Muscle of back (tissue), 11 donors: ENCODE results near the gene WAC. TPM values are rescaled to one million over a fixed set of nuclear protein-coding genes. Genes with fewer than 3 reads are reported as not detected.
"Not testable (repeated sequence)": the region's sequence is repeated elsewhere in the genome, so short reads cannot be mapped to it uniquely, and the experiment has no call there.

Experiments
- DNase-seq, 3 donors: peaks; one replicate each; pipeline versions ENCODE4 v3.0.0 to v3.0.0-alpha.2; 2013
- polyA plus RNA-seq, 10 donors: library from polyadenylated mRNA; unstranded; fragments of 120-200 nt; gene quantifications; one replicate each; pipeline ENCODE4 v1.2.1, GENCODE V29; 2013; ENCODE audit not compliant: insufficient read length in 10 of 10

The WAC gene
- polyA plus RNA-seq, 10 donors = 71.3 to 104 (median 89.5) TPM

DNA sequence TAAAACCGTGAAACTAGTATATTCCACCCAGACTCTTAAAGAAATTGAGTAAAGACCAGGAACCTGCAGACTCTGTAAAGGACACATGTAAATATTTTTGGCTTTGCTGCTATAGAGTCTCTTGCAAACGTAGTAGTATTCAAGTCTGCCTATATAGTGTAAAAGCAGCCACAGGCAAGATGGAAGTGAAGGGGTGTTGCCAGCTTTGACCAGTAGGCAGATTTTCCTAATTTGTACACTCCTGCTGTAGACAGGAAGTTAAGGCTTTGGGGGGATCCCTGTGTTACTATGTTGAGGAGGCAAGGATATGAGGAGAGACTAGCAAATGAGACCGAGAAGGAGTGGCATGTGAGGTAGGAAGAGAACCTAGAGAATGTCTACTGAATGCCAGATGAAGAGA lies 27.7 kb downstream of the WAC start:
- no peak for DNase-seq

DNA sequence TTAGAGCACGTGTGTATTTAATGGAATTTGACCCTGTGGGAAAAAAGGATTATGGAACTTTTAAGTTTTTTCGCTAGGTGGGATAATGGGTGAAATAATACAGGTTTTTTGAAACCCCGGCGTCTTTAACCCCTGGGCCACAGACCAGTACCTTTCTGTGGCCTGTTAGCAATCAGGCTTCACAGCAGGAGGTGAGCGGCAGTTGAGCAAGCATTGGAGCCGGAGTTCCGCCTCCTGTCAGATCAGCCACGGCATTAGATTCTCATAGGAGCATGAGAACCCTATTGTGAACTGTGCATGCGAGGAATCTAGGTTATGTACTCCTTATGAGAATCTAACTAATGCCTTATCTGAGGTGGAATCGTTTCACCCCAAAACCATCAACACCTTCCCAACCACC lies 28.6 kb downstream of the WAC start:
- no peak for DNase-seq

DNA sequence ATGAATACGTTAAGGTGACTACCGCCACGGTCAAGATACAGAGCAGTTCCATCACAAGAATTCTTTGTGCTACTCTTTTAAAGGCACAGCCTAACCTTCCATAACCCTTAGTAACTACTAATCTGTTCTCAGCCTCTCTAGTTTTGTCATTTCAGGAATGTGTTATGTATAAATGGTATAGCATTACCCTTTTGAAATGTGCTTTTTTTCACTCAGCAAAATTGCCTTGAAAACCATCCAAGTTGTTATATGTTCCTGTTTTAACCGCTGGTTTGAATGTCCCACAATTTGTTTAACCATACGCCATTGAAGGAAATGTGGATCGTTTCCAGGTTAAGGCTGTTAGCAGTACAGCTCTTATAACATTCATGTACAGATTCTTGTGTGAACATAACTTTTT lies 32.0 kb downstream of the WAC start:
- peak in 1 of 3 donors; percentile 21 for DNase-seq

- DNase-seq = peak in 2 of 3 donors; percentile 27 to 55
These were observed 33.6 kb downstream of the WAC start for GRCh38 chr10:28566458-28567015.

GRCh38 chr10:28569506-28570159 lies 36.7 kb downstream of the WAC start:
- DNase-seq = no peak

- DNase-seq = no peak
These were observed 37.7 kb downstream of the WAC start for GRCh38 chr10:28570598-28570997.

GRCh38 chr10:28571265-28571664 lies 38.3 kb downstream of the WAC start:
- DNase-seq = no peak

- DNase-seq = not testable (repeated sequence)
These were observed 41.3 kb downstream of the WAC start for GRCh38 chr10:28574214-28574613.

DNA sequence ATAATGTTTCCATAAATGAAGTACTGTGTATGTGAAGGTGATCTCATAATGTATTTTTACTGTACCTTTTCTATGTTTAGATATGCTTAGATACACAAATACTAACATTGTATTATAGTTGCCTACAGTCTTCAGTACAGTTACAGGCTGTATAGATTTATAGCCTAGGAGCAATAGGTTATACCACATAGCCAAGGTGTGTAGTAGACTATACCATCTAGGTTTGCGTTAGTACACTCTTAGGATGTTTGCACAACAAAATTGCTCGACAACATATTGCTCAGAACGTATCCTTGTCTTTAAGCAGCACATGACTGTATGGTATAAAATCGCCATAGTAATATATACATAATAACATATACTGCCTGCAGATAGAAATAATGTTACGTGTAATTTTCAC lies 42.9 kb downstream of the WAC start:
- no peak for DNase-seq

GRCh38 chr10:28577506-28577905 lies 44.6 kb downstream of the WAC start:
- DNase-seq = no peak

GRCh38 chr10:28578454-28578853 lies 45.5 kb downstream of the WAC start:
- DNase-seq = no peak

DNA sequence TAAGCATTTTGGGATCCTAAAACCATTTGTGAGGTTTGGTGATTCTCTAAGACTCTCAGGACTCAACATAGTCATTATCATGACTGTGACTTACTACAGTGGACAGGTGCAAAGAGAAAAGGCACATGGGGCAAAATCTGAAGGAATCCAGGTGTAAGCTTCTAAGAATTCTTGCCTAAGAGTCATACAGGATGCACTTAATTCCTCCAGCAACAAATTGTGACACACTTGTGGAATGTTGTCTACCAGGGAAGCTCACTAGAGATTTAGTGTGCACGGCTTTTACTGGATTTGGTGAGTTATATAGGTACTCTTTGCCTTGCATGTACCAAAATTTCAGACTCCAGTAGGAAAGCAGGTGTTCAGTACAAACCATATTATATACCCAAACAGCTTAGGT lies 47.9 kb downstream of the WAC start:
- DNase-seq = no peak

DNA sequence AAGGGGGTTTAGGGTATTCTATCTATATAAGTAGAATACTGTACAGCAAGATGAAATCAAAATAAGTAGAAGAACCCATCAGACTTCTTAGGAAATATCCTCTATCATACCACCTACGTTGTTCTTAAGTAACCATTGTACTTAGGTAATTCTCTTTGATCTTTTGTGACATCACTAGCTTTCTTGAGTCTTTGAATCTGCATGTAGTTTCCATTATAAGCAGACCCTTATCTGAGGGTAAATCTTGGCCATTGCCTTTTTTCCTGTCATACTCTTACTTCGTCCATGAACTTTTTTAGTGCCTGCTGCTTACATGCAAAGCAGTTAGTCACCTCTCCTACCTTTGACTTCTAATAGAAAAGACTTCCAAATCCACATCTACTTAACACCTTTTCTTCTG lies 49.0 kb downstream of the WAC start:
- DNase-seq = no peak

DNA sequence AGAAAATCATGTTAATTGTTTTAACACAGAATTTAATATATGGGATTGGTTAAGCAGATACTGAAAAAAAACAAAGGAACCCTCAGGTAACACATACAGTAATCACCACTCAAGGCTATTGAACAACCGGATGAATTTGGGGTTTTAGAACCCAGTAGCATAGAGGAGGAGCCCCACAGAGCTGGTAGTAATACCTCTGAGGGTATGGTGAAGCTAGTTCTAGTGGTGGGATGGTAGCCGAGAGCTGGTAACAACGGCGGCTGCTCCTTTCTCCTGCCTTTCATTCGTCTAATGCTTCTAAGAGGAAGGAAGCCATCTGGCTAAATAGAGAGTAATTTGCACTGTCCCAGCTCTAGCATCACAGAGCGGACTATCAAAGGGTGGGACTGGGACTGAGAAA lies 52.2 kb downstream of the WAC start:
- no peak for DNase-seq

DNA sequence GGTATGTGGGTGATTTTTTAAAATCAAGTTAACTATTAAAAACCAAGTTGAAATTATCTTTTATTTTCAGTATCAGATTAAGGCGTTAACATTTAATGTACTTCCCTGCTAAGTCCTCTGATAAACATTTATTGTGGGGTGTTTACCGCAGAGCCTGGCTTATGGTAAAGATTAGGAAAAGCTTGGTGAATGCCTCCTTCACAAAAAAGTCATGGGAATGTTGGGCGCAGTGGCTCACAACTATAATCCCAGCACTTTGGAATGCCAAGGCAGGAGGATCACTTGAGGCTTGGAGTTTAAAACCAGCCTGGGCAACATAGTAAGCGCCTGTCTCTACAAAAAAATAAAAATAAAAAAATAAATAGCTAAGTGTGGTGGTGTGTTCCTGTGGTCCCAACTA lies 53.3 kb downstream of the WAC start:
- DNase-seq = no peak

DNA sequence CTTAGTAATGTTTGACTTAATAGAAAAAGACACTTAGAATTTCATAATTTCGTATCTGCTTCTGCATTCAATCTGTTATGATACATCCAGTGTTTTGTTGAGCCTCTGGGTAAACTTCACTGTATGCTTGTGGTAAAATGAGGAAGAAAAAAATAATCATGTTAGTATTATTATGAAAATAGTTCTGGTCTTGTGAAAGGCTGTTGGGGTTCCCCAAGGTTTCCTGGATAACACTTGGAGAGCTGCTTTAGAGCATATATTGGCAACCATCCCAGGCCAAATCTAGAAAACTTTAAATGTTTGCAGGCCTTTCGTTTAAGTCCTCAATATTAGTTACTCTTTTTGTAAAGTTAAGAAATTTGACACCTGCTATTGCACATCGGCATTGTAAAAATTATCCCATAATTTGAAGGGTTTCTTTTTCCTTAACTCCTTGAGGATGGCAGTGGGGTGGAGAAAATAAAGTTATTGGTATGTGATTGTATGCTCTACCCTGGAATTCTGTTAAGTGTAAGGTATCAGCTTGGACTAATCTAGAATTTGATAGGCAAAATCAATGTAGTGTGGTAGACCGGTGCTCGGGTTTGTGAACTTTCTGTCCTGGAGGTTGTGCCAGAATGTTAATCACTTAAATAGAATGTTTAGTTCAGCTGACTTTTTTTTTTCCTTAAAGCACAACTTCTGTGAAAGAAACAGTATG lies 54.5 kb downstream of the WAC start:
- peak in 2 of 3 donors; percentile 65 to 74 for DNase-seq

DNA sequence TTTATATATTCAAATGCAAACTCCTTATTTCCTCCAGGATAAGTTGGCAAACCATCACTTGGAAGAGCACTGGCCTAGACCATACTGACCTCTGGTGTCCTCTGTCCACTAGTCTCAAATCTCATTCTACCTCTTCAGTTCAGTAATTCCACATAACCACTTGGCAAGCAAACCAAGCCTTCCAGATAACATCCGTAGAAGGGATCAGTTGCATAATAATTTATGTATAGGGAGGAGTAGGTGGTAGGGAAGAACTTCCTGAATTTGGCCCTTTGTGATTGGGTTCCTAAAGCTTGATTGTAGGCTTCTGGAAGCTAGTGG lies 55.0 kb downstream of the WAC start:
- peak; percentile 38 to 72 (median 48) for DNase-seq

- DNase-seq = peak in 1 of 3 donors; percentile 16
These were observed 60.0 kb downstream of the WAC start for GRCh38 chr10:28592953-28593352.

DNA sequence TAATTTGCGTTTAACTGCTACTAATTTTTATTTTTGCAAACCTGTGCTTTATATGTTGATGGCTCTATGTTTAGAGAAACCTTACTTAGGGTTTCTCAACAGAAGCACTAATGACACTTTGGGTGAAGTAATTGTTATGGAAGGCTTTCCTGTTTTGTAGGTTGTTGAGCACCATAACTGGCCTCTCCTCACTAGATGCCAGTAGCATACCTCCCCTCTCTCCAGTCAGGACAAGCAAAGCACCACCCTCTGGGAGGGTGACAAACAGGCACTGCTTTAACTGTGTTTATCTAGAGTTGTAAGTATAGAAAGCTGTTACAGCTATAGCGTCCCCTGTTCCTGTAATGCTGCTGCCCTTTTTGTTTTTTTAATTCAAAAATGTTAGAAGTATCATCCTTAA lies 60.9 kb downstream of the WAC start:
- no peak for DNase-seq

DNA sequence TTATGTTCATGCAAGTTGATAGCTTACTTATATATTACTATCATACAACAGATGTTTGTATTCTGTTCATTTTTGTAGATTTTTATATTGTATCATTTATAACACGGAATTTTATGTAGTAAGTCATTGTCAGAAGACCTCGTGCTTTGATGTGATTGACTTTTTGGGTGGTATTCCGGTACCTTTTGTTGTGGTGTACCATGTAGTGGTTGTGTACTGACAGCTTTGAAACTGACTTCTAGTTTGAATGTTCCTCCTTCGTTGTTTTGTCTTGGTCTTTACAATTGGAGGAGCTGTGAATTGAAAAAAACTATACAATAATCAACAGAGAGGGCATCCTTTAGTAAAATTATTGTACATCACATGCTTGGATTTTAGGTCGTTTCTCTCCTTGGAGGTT lies 61.5 kb downstream of the WAC start:
- no peak for DNase-seq

DNA sequence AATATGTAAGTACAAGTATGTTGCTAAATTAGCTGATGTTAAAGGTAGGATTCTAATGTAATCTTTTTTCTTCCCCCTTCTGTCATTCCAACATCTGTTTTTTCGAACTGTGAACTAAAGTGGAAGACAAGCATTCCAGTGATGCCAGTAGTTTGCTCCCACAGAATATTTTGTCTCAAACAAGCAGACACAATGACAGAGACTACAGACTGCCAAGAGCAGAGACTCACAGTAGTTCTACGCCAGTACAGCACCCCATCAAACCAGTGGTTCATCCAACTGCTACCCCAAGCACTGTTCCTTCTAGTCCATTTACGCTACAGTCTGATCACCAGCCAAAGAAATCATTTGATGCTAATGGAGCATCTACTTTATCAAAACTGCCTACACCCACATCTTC lies 62.7 kb downstream of the WAC start:
- peak in 1 of 3 donors; percentile 9 for DNase-seq

DNA sequence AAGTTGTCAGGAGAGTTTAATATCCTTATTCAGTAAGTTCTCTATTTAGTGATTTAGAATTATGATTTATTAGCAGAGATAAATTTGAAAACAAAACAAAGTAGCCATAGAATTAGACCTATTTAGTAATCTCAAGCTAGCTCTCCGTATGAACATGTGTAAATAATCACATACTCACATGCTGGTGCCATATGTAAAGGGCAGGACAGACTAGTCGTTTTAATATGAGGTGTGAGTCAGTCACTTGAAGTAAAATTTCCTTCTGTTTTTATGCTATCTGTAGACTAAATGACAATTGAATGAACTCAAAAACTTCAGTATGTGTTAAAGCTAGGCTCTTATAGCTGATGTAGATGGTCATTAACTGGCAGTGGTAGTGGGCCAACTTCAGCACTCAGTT lies 67.1 kb downstream of the WAC start:
- no peak for DNase-seq

DNA sequence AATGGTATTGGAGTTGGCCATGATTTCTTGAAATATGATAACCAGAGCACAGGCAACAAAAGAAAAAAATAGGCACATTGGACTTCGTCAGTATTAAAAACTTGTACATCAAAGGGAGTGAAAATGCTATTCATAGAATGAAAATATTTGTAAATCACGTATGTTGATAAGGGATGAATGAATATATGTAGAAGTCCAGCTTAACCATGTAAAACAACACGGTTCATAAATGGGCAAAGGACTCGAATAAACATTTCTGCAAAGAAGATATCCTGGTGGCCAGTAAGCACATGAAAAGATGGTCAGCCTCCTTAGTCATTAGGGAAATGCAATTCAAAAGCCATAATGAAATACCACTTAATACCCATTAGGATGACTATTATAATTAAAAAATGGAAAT lies 68.1 kb downstream of the WAC start:
- DNase-seq = no peak
